Measurements from ENCODE around the gene ARG2.

Gene ARG2

DNA sequence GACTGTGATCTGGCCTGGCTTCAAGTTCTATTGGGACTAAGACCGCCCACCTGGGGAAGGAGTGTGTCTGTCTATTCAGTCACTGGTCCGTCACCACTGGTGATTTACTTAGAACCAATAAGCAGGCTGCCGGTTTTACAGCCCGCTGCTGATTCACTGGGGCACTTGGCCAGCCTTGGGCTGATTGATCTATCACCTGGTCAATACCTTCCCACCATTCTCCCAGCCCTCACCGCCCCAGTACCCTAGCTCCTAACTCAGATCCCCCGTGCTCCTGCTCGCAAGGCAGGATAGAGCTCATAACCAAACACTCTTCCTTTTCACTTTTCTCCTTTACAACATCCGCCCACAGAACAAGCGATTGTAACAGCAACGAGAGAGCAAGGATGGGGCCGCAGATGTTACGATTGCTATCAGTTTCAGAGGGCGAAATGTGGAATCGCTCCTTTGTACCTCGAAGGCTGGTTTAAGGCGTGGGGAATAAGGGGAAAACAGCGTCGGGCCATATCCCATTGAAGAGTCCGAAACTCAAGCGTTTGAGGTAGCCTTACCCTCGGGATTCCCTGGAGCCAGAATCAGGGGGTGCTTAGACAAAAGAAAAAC lies 75.2 kb downstream of the ARG2 start:
- Histone ChIP-seq H3K18ac (ENCODE audit: low read length) (peak overlapping the region; percentile 77), H4K91ac (ENCODE audit: low read depth, low read length) (peak overlapping the region; percentile 90), H3K4me1 (ENCODE audit: control insufficient read depth in 1 of 2, insufficient read depth in 2 of 2, low read length in 2 of 2) (peaks cover 6 to 9% of the 10 kb centered on the region in 2 experiments), H3K9ac (ENCODE audit: low read length) (peak overlapping the region; percentile 96), H3K36me3 (ENCODE audit: control insufficient read depth in 1 of 2, insufficient read depth in 2 of 2, low read length in 2 of 2) (peaks cover 9 to 21% of the 10 kb centered on the region in 2 experiments), H3K4me3 (ENCODE audit: low read depth, low read length) (peak overlapping the region; percentile 89), H2AK5ac (ENCODE audit: low read length) (peak overlapping the region; percentile 61), H3K27me3 (ENCODE audit: insufficient read depth, low read length) (no peaks in the 10 kb centered on the region), H3K14ac (ENCODE audit: low read length) (peak overlapping the region; percentile 78), H3K4ac (ENCODE audit: low read depth, low read length) (peak overlapping the region; percentile 85), H3K79me1 (ENCODE audit: low read length) (peaks cover 7% of the 10 kb centered on the region), H4K8ac (ENCODE audit: low read depth, low read length) (peak overlapping the region; percentile 84), H3K4me2 (ENCODE audit: low read length) (peak overlapping the region; percentile 83), H2BK120ac (ENCODE audit: insufficient read depth, low read length, poor library complexity) (peak overlapping the region; percentile 82), H3K27ac (ENCODE audit: low read depth, low read length) (peak overlapping the region; percentile 90), H3K79me2 (ENCODE audit: control insufficient read depth, insufficient read depth, low read length, poor library complexity) (peaks cover 5% of the 10 kb centered on the region), H3K23ac (ENCODE audit: low read length) (no peak overlapping the region), H3K9me3 (ENCODE audit: insufficient read depth, low read depth, low read length) (no peaks in the 10 kb centered on the region), H2AFZ (ENCODE audit: insufficient read depth, low read length, poor library complexity) (peak overlapping the region; percentile 65), H4K12ac (ENCODE audit: low read depth, low read length) (peak overlapping the region; percentile 71), H2BK12ac (ENCODE audit: low read length) (no peak overlapping the region), H2BK5ac (ENCODE audit: low read depth, low read length, poor library complexity) (peak overlapping the region; percentile 88)
- no CpG with 5 or more reads among the region's 21 CpGs for WGBS (ENCODE audit: extremely low coverage, insufficient coverage, insufficient read length)
- peak; percentile 77 to 81 for DNase-seq

DNA sequence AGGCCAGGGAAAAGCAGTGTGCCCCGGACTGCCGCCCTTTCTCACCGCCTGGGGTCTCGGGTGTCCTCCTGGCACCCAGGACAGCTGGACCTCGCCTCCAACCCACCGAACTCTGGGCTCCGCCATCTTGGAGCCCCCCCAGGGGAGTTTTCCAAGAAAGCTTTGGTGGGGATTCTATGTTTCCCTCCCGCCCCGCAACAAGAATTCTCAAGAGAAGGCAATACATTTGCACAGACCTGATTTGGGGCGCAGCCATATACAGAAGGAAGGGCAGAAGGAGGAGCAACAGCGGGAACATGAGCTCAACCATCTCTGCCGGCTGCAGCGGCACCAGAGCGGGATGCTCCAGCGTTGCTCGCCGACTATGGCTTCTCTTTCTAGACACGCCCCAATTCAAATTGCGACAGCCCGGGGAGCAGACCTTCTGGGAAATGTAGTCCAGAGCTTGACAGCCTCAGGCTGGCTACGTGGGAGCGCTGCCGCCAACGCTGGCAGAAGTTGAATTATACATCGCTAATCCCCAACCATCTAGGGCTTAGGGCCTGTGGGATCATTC lies 75.8 kb downstream of the ARG2 start, which contains the start of gene RDH11:
Gene RDH11, minus strand, starts transcription at position 371 of the 556 bp plus-strand sequence. Its CDS starts 61 bp downstream, at position 310.
- Histone ChIP-seq H2AFZ (ENCODE audit: insufficient read depth, low read length, poor library complexity) (peak within 1 kb of the TSS; percentile 65), H4K8ac (ENCODE audit: low read depth, low read length) (peak within 1 kb of the TSS; percentile 84), H2BK5ac (ENCODE audit: low read depth, low read length, poor library complexity) (peak within 1 kb of the TSS; percentile 88), H3K79me2 (ENCODE audit: control insufficient read depth, insufficient read depth, low read length, poor library complexity) (peaks cover 5% of the 10 kb centered on the region), H3K14ac (ENCODE audit: low read length) (peak within 1 kb of the TSS; percentile 78), H3K9ac (ENCODE audit: low read length) (peak within 1 kb of the TSS; percentile 96), H3K18ac (ENCODE audit: low read length) (peak within 1 kb of the TSS; percentile 77), H3K79me1 (ENCODE audit: low read length) (peaks cover 7% of the 10 kb centered on the region), H3K4me2 (ENCODE audit: low read length) (peak within 1 kb of the TSS; percentile 83), H2BK120ac (ENCODE audit: insufficient read depth, low read length, poor library complexity) (peak within 1 kb of the TSS; percentile 82), H4K12ac (ENCODE audit: low read depth, low read length) (peak within 1 kb of the TSS; percentile 71), H3K4ac (ENCODE audit: low read depth, low read length) (peak within 1 kb of the TSS; percentile 85), H3K4me1 (ENCODE audit: control insufficient read depth in 1 of 2, insufficient read depth in 2 of 2, low read length in 2 of 2) (peaks cover 6 to 9% of the 10 kb centered on the region in 2 experiments), H3K27me3 (ENCODE audit: insufficient read depth, low read length) (no peaks in the 10 kb centered on the region), H3K4me3 (ENCODE audit: low read depth, low read length) (peak within 1 kb of the TSS; percentile 89), H4K91ac (ENCODE audit: low read depth, low read length) (peak within 1 kb of the TSS; percentile 90), H3K36me3 (ENCODE audit: control insufficient read depth in 1 of 2, insufficient read depth in 2 of 2, low read length in 2 of 2) (peaks cover 6 to 16% of the 10 kb centered on the region in 2 experiments), H2BK12ac (ENCODE audit: low read length) (no peak within 1 kb of the TSS), H3K23ac (ENCODE audit: low read length) (no peak within 1 kb of the TSS), H3K27ac (ENCODE audit: low read depth, low read length) (peak within 1 kb of the TSS; percentile 90), H3K9me3 (ENCODE audit: insufficient read depth, low read depth, low read length) (no peaks in the 10 kb centered on the region), H2AK5ac (ENCODE audit: low read length) (peak within 1 kb of the TSS; percentile 61)
- WGBS (ENCODE audit: extremely low coverage, insufficient coverage, insufficient read length) = no CpG with 5 or more reads among the region's 25 CpGs
- DNase-seq = peak; percentile 84 to 95

DNA sequence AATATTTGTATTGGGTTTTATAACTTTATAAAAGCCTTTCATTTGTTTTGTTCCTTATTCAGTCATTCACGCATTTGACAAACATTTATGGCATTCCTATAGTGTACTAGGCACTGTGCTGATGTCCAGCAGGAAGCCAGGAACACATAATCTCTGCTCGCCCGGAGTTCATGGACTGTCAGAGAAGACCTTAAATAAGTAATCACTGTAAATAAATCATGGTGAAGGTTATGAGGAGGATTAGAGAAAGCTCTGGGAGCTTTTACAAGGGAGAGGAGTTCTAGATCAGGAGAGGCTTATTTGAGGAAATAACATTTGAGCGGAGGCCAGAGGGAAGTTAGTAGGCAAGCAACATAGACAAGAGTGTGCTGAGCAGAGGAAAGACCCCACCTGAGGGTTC lies 77.3 kb downstream of the ARG2 start:
- Histone ChIP-seq H3K9ac (ENCODE audit: low read length) (no peak overlapping the region), H3K4me3 (ENCODE audit: low read depth, low read length) (no peak overlapping the region), H4K8ac (ENCODE audit: low read depth, low read length) (no peak overlapping the region), H2BK12ac (ENCODE audit: low read length) (no peak overlapping the region), H3K27ac (ENCODE audit: low read depth, low read length) (no peak overlapping the region), H3K4ac (ENCODE audit: low read depth, low read length) (no peak overlapping the region), H3K18ac (ENCODE audit: low read length) (no peak overlapping the region), H3K27me3 (ENCODE audit: insufficient read depth, low read length) (no peaks in the 10 kb centered on the region), H3K9me3 (ENCODE audit: insufficient read depth, low read depth, low read length) (no peaks in the 10 kb centered on the region), H4K91ac (ENCODE audit: low read depth, low read length) (no peak overlapping the region), H4K12ac (ENCODE audit: low read depth, low read length) (no peak overlapping the region), H3K4me1 (ENCODE audit: control insufficient read depth in 1 of 2, insufficient read depth in 2 of 2, low read length in 2 of 2) (peaks cover 6 to 9% of the 10 kb centered on the region in 2 experiments), H3K79me1 (ENCODE audit: low read length) (peaks cover 7% of the 10 kb centered on the region), H3K14ac (ENCODE audit: low read length) (no peak overlapping the region), H2AK5ac (ENCODE audit: low read length) (no peak overlapping the region), H2AFZ (ENCODE audit: insufficient read depth, low read length, poor library complexity) (no peak overlapping the region), H3K36me3 (ENCODE audit: control insufficient read depth in 1 of 2, insufficient read depth in 2 of 2, low read length in 2 of 2) (peaks cover 2 to 4% of the 10 kb centered on the region in 2 experiments), H2BK120ac (ENCODE audit: insufficient read depth, low read length, poor library complexity) (no peak overlapping the region), H3K4me2 (ENCODE audit: low read length) (no peak overlapping the region), H2BK5ac (ENCODE audit: low read depth, low read length, poor library complexity) (no peak overlapping the region), H3K23ac (ENCODE audit: low read length) (no peak overlapping the region), H3K79me2 (ENCODE audit: control insufficient read depth, insufficient read depth, low read length, poor library complexity) (peaks cover 5% of the 10 kb centered on the region)
- WGBS (ENCODE audit: extremely low coverage, insufficient coverage, insufficient read length) = no CpG with 5 or more reads among the region's 4 CpGs
- no peak for DNase-seq

DNA sequence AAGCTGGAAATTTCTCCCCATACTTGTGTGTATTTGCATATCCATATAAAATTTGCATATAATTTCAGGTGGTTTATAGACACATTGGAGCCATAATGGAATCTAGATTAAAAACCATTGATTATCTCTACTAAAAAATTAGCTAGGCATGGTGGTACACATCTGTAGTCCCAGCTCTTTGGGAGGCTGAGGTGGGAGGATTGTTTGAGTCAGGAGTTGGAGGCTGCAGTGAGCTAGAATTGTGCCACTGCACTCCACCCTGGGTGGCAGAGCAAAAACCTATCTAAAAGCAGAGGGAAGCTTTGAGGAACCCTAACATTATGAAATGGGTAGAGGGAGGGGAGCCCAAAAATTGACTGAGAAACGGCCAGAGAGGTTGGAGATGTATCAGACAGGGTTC lies 78.5 kb downstream of the ARG2 start:
- WGBS (ENCODE audit: extremely low coverage, insufficient coverage, insufficient read length) = no CpG with 5 or more reads among the region's 1 CpG
- Histone ChIP-seq H3K27ac (ENCODE audit: low read depth, low read length) (no peak overlapping the region), H4K8ac (ENCODE audit: low read depth, low read length) (no peak overlapping the region), H3K23ac (ENCODE audit: low read length) (no peak overlapping the region), H3K9ac (ENCODE audit: low read length) (no peak overlapping the region), H3K14ac (ENCODE audit: low read length) (no peak overlapping the region), H2BK5ac (ENCODE audit: low read depth, low read length, poor library complexity) (no peak overlapping the region), H2BK12ac (ENCODE audit: low read length) (no peak overlapping the region), H3K36me3 (ENCODE audit: control insufficient read depth in 1 of 2, insufficient read depth in 2 of 2, low read length in 2 of 2) (no peaks in the 10 kb centered on the region), H3K79me1 (ENCODE audit: low read length) (peaks cover 7% of the 10 kb centered on the region), H3K4ac (ENCODE audit: low read depth, low read length) (no peak overlapping the region), H3K4me1 (ENCODE audit: control insufficient read depth in 1 of 2, insufficient read depth in 2 of 2, low read length in 2 of 2) (peaks cover 6 to 7% of the 10 kb centered on the region in 2 experiments), H4K91ac (ENCODE audit: low read depth, low read length) (no peak overlapping the region), H3K27me3 (ENCODE audit: insufficient read depth, low read length) (no peaks in the 10 kb centered on the region), H3K9me3 (ENCODE audit: insufficient read depth, low read depth, low read length) (no peaks in the 10 kb centered on the region), H3K4me2 (ENCODE audit: low read length) (no peak overlapping the region), H2AFZ (ENCODE audit: insufficient read depth, low read length, poor library complexity) (no peak overlapping the region), H2AK5ac (ENCODE audit: low read length) (no peak overlapping the region), H3K4me3 (ENCODE audit: low read depth, low read length) (no peak overlapping the region), H2BK120ac (ENCODE audit: insufficient read depth, low read length, poor library complexity) (no peak overlapping the region), H3K79me2 (ENCODE audit: control insufficient read depth, insufficient read depth, low read length, poor library complexity) (peaks cover 5% of the 10 kb centered on the region), H4K12ac (ENCODE audit: low read depth, low read length) (no peak overlapping the region), H3K18ac (ENCODE audit: low read length) (no peak overlapping the region)
- DNase-seq = no peak
